ENCODE measurements around the gene WRAP73.
A peak's percentile ranks its signal among the peaks of the same experiment; 100 is the strongest.
"Not testable (repeated sequence)": the region's sequence is repeated elsewhere in the genome, so short reads cannot be mapped to it uniquely, and the experiment has no call there.

The WRAP73 gene

GRCh38 chr1:3599286-3599811 lies 50.6 kb downstream of the WRAP73 start:
- DNase-seq, result peak in 4 of 56 donors; percentile 19 to 57 (median 31)

- no peak for DNase-seq
Observed at GRCh38 chr1:3598522-3599285, 51.2 kb downstream of the WRAP73 start.

- peak in 3 of 56 donors; percentile 28 to 54 (median 30) for DNase-seq
Observed at GRCh38 chr1:3598051-3598491, 51.8 kb downstream of the WRAP73 start.

- no peak for DNase-seq
Observed at GRCh38 chr1:3597599-3597964, 52.3 kb downstream of the WRAP73 start.

GRCh38 chr1:3596663-3597598 lies 53.0 kb downstream of the WRAP73 start:
- DNase-seq, result no peak

GRCh38 chr1:3595949-3596348 lies 54.0 kb downstream of the WRAP73 start:
- DNase-seq, result no peak

- DNase-seq, result peak in 4 of 56 donors; percentile 17 to 67 (median 38)
Observed at GRCh38 chr1:3594706-3595377, 55.1 kb downstream of the WRAP73 start.

- DNase-seq, result no peak
Observed at GRCh38 chr1:3593745-3594144, 56.2 kb downstream of the WRAP73 start.

- no peak for DNase-seq
Observed at GRCh38 chr1:3593334-3593733, 56.6 kb downstream of the WRAP73 start.

GRCh38 chr1:3590951-3591865 lies 58.7 kb downstream of the WRAP73 start:
- DNase-seq, result no peak

- no peak for DNase-seq
Observed at GRCh38 chr1:3590139-3590763, 59.7 kb downstream of the WRAP73 start.

GRCh38 chr1:3588395-3588794 lies 61.5 kb downstream of the WRAP73 start:
- no peak for DNase-seq

GRCh38 chr1:3586986-3587759 lies 62.7 kb downstream of the WRAP73 start:
- peak in 16 of 56 donors; percentile 6 to 69 (median 36) for DNase-seq

GRCh38 chr1:3585940-3586568 lies 63.8 kb downstream of the WRAP73 start:
- peak in 1 of 56 donors; percentile 72 for DNase-seq

GRCh38 chr1:3585353-3585868 lies 64.5 kb downstream of the WRAP73 start:
- not testable (repeated sequence) for DNase-seq

- DNase-seq, result peak in 1 of 56 donors; percentile 79
Observed at GRCh38 chr1:3584915-3585314, 65.0 kb downstream of the WRAP73 start.

- DNase-seq, result peak in 2 of 56 donors; percentile 22 to 33
Observed at GRCh38 chr1:3583751-3584150, 66.2 kb downstream of the WRAP73 start.
